Prostate gland (tissue), 2 donors: Measurements from ENCODE around the gene NRCAM. TPM values are rescaled to one million over a fixed set of nuclear protein-coding genes. Genes with fewer than 3 reads are reported as not detected.

ENCODE experiments used
- DNase-seq: peaks from one replicate; pipeline ENCODE4 v3.0.0-alpha.2; 2019; ENCODE audit warnings: low spot score
- H3K27ac ChIP-seq, 2 donors: fragments of 200-600 bp; sonication (generic); 2 replicates each; pipeline ENCODE4 v1.5.1; 2017 to 2019
- H3K27me3 ChIP-seq: fragments of 200-600 bp; sonication (generic); replicated peaks from 2 replicates; pipeline ENCODE4 v1.5.1; 2019; ENCODE audit not compliant: insufficient read depth
- H3K36me3 ChIP-seq, 2 donors: fragments of 200-600 bp; sonication (generic); 1 replicate in 1 of 2; 2 replicates in 1 of 2; pipeline versions ENCODE4 v1.5.1 to v1.8.1; 2017 to 2019
- H3K4me1 ChIP-seq: fragments of 200-600 bp; sonication (generic); replicated peaks from 2 replicates; pipeline ENCODE4 v1.5.1; 2019
- H3K4me3 ChIP-seq, 2 donors: fragments of 200-600 bp; sonication (generic); 2 replicates each; pipeline ENCODE4 v1.5.1; 2017 to 2019
- H3K9me3 ChIP-seq: fragments of 200-600 bp; sonication (generic); 2 replicates; pipeline ENCODE4 v1.5.1; 2017
- CTCF ChIP-seq, 4 experiments: fragments of 200-600 bp in 2 of 4; fragments of 450-650 bp in 2 of 4; sonication (generic) in 2 of 4; IDR thresholded peaks; 1 replicate in 3 of 4; 2 replicates in 1 of 4; pipeline ENCODE4 v1.5.1; 2016 to 2019; ENCODE audit warnings: antibody characterized with exemption in 4 of 4, mild to moderate bottlenecking in 2 of 4, moderate library complexity in 2 of 4
- POLR2A ChIP-seq: fragments of 450-650 bp; IDR thresholded peaks from one replicate; pipeline ENCODE4 v1.6.1; 2016; ENCODE audit warnings: antibody characterized with exemption, mild to moderate bottlenecking
- POLR2AphosphoS5 ChIP-seq: sonication (generic); formaldehyde crosslinking; IDR thresholded peaks from one replicate; pipeline ENCODE4 v1.6.1; 2017; ENCODE audit warnings: antibody characterized with exemption
- WGBS: methylation state at CpG from one replicate; pipeline ENCODE4 v1.1.5; 2018; 5-methylcytosine and 5-hydroxymethylcytosine counted together
- intact Hi-C: fragments of 100-400 bp; cut with DNase I; formaldehyde crosslinking; loops from one replicate; pipeline ENCODE4 v1.14.2; 2022
- total RNA-seq, 2 donors: library from RNA; depleted of rRNA; stranded (reverse); fragments of >200 nt; gene quantifications; one replicate each; pipeline ENCODE4 v1.1.0, GENCODE V29; 2016

The NRCAM gene
- total RNA-seq, 2 donors from 2014 or later: 1.1 to 3.1 TPM

GRCh38 chr7:108308276-108308675 lies 148.0 kb downstream of the NRCAM start:
- Histone ChIP-seq H3K27me3 (no peaks in the 10 kb centered on the region), H3K27ac (no peak overlapping the region), H3K36me3 (no peaks in the 10 kb centered on the region), H3K9me3 (no peaks in the 10 kb centered on the region), H3K4me3 (no peak overlapping the region), H3K4me1 (no peaks in the 10 kb centered on the region)
- TF ChIP-seq CTCF (IDR thresholded peaks at IDR 0.05) (no peak), POLR2A (no peak), POLR2AphosphoS5 (no peak)
- intact Hi-C loops: no loop called here
- no peak for DNase-seq
- WGBS: 84% methylated on average over 3 of the region's 3 CpGs

- no peak overlapping the region for H3K27ac ChIP-seq
Observed at GRCh38 chr7:108307595-108307994, 148.6 kb downstream of the NRCAM start.

GRCh38 chr7:108307194-108307593 lies 149.0 kb downstream of the NRCAM start:
- intact Hi-C loops: no loop called here

More at GRCh38 chr7:108307595-108307994, 148.6 kb downstream of the NRCAM start:
- intact Hi-C loops: no loop called here
- H3K4me3 ChIP-seq: no peak overlapping the region
- H3K9me3 ChIP-seq: no peaks in the 10 kb centered on the region
- DNase-seq: no peak
- no peak for TF ChIP-seq POLR2A
- no peak for TF ChIP-seq CTCF (IDR thresholded peaks at IDR 0.05)
- no peak for TF ChIP-seq POLR2AphosphoS5
- H3K27me3 ChIP-seq: no peaks in the 10 kb centered on the region
- H3K4me1 ChIP-seq: no peaks in the 10 kb centered on the region
- 86% methylated on average over 2 of the region's 2 CpGs for WGBS
- no peaks in the 10 kb centered on the region for H3K36me3 ChIP-seq

GRCh38 chr7:108303332-108303731 lies 152.9 kb downstream of the NRCAM start:
- no peaks in the 10 kb centered on the region for H3K9me3 ChIP-seq
- no peak overlapping the region for H3K4me3 ChIP-seq
- no peaks in the 10 kb centered on the region for H3K27me3 ChIP-seq
- H3K27ac ChIP-seq: no peak overlapping the region
- WGBS: 92% methylated on average over 3 of the region's 3 CpGs
- intact Hi-C loops: no loop called here
- DNase-seq: no peak
- TF ChIP-seq CTCF (IDR thresholded peaks at IDR 0.05) (no peak), POLR2AphosphoS5 (no peak), POLR2A (no peak)
- H3K4me1 ChIP-seq: no peaks in the 10 kb centered on the region
- H3K36me3 ChIP-seq: no peaks in the 10 kb centered on the region

More at GRCh38 chr7:108307194-108307593, 149.0 kb downstream of the NRCAM start:
- no peak for DNase-seq
- no peak for TF ChIP-seq POLR2A
- TF ChIP-seq CTCF (IDR thresholded peaks at IDR 0.05): no peak
- TF ChIP-seq POLR2AphosphoS5: no peak
- H3K27ac ChIP-seq: no peak overlapping the region
- WGBS: 71% methylated on average over 6 of the region's 6 CpGs
- no peak overlapping the region for H3K4me3 ChIP-seq
- H3K4me1 ChIP-seq: no peaks in the 10 kb centered on the region
- no peaks in the 10 kb centered on the region for H3K9me3 ChIP-seq
- H3K27me3 ChIP-seq: no peaks in the 10 kb centered on the region
- H3K36me3 ChIP-seq: no peaks in the 10 kb centered on the region

GRCh38 chr7:108301387-108301786 lies 154.8 kb downstream of the NRCAM start:
- intact Hi-C loops: no loop called here
- H3K27ac ChIP-seq: no peak overlapping the region
- WGBS: 95% methylated on average over 2 of the region's 2 CpGs
- no peak for TF ChIP-seq POLR2AphosphoS5
- TF ChIP-seq CTCF (IDR thresholded peaks at IDR 0.05): no peak
- no peak for TF ChIP-seq POLR2A
- no peaks in the 10 kb centered on the region for H3K9me3 ChIP-seq
- H3K36me3 ChIP-seq: no peaks in the 10 kb centered on the region
- no peak for DNase-seq
- no peaks in the 10 kb centered on the region for H3K4me1 ChIP-seq
- no peaks in the 10 kb centered on the region for H3K27me3 ChIP-seq
- no peak overlapping the region for H3K4me3 ChIP-seq
